Lung (tissue), 12 donors: ENCODE measurements around the gene NOVA2. TPM values are rescaled to one million over a fixed set of nuclear protein-coding genes. Genes with fewer than 3 reads are reported as not detected.

ENCODE experiments used
- ATAC-seq: fragments of 200-7000 bp; cut with Tn5 transposase; one replicate; pipeline ENCODE4 v1.9.1; 2020; ENCODE audit warnings: moderate number of reproducible peaks; ENCODE audit not compliant: insufficient read depth, low FRiP score
- DNase-seq, 3 donors: peaks; one replicate each; pipeline ENCODE4 v3.0.0-alpha.2; 2013 to 2017
- H3K27ac ChIP-seq, 2 donors: one replicate each; pipeline ENCODE4 v1.5.1; 2013; ENCODE audit warnings: mild to moderate bottlenecking in 2 of 2, moderate library complexity in 2 of 2, control low read depth in 1 of 2, inconsistent platforms in 1 of 2, low read depth in 1 of 2, low read length in 1 of 2
- H3K27me3 ChIP-seq, 3 donors: one replicate each; pipeline ENCODE4 v1.5.1; 2013; ENCODE audit warnings: low read length in 2 of 3; ENCODE audit not compliant: control insufficient read depth in 3 of 3, insufficient read depth in 3 of 3
- H3K36me3 ChIP-seq, 4 donors: one replicate each; pipeline ENCODE4 v1.5.1; 2013; ENCODE audit warnings: low read length in 4 of 4, mild to moderate bottlenecking in 1 of 4, moderate library complexity in 1 of 4; ENCODE audit not compliant: control insufficient read depth in 4 of 4, insufficient read depth in 4 of 4
- H3K4me1 ChIP-seq, 5 donors: one replicate each; pipeline ENCODE4 v1.5.1; 2013; ENCODE audit warnings: low read length in 5 of 5, mild to moderate bottlenecking in 2 of 5, moderate library complexity in 1 of 5; ENCODE audit not compliant: control insufficient read depth in 5 of 5, insufficient read depth in 5 of 5
- H3K4me3 ChIP-seq: one replicate; pipeline ENCODE4 v1.5.1; 2013; ENCODE audit warnings: mild to moderate bottlenecking, control low read depth, moderate library complexity
- H3K9ac ChIP-seq, 2 donors: one replicate each; pipeline ENCODE4 v1.5.1; 2013; ENCODE audit warnings: low read length in 2 of 2, control low read depth in 1 of 2; ENCODE audit not compliant: insufficient read depth in 1 of 2
- H3K9me3 ChIP-seq, 4 donors: one replicate each; pipeline ENCODE4 v1.5.1; 2013; ENCODE audit warnings: low read length in 3 of 4, mild to moderate bottlenecking in 1 of 4, moderate library complexity in 1 of 4; ENCODE audit not compliant: control insufficient read depth in 4 of 4, insufficient read depth in 3 of 4
- WGBS, 2 donors: extraction: QIAGEN DNeasy Blood & Tissue Kit; methylation state at CpG; one replicate each; pipeline ENCODE4 v1.1.7; 2013; 5-methylcytosine and 5-hydroxymethylcytosine counted together
- polyA plus RNA-seq, 2 donors: library from polyadenylated mRNA; stranded (reverse); fragments of 200-250 nt; gene quantifications; one replicate each; pipeline ENCODE4 v1.2.1, GENCODE V29; 2013
- total RNA-seq, 2 donors: library from RNA; depleted of rRNA in 1 of 2; stranded (reverse); fragments of >200 nt in 1 of 2; gene quantifications; one replicate each; pipeline ENCODE4 v1.2.1, GENCODE V29; 2014 to 2021
- TF ChIP-seq, protein P1 (sequence below): IDR thresholded peaks from 2 replicates; pipeline ENCODE4 v1.5.1; 2012; ENCODE audit warnings: mild to moderate bottlenecking; ENCODE audit errors: control extremely low read depth, extremely low read depth
- donor health status: control.
- donor health status: control.
- donor health status: Bipolar disorder and iron deficiency.
- donor health status: healthy.
- donor health status: DM: yes; HTN: yes; CAD: no.

The NOVA2 gene
- total and polyA plus RNA-seq, 4 donors = 2.3 to 11.6 (median 4.8) TPM

DNA sequence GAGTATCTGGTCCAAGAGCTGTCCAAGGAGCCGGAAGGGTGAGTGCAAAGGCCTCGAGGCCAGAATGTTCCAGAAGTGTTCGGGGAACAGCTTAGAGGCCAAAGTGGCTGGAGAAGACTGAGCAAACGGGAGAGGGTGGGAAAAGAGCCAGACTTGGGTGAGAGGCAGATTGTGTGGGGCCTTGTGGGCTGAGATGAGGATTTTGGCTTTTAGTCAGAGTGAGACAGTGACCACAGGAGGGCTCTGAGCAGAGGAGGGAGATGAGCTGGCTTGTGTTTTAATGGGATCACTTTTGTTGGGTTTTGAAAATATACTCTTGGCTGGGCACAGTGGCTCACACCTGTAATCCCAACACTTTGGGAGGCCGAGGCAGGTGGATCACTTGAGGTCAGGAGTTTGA, 64.7 kb downstream of the NOVA2 start:
- Histone ChIP-seq H3K27ac (no peak overlapping the region), H3K9ac (no peak overlapping the region), H3K4me3 (no peak overlapping the region), H3K9me3 (no peaks in the 10 kb centered on the region), H3K27me3 (no peaks in the 10 kb centered on the region), H3K36me3 (no peaks in the 10 kb centered on the region), H3K4me1 (no peaks in the 10 kb centered on the region)
- 72 to 86% methylated on average over 5 of the region's 5 CpGs for WGBS, 2 donors
- TF ChIP-seq, protein P1, sequence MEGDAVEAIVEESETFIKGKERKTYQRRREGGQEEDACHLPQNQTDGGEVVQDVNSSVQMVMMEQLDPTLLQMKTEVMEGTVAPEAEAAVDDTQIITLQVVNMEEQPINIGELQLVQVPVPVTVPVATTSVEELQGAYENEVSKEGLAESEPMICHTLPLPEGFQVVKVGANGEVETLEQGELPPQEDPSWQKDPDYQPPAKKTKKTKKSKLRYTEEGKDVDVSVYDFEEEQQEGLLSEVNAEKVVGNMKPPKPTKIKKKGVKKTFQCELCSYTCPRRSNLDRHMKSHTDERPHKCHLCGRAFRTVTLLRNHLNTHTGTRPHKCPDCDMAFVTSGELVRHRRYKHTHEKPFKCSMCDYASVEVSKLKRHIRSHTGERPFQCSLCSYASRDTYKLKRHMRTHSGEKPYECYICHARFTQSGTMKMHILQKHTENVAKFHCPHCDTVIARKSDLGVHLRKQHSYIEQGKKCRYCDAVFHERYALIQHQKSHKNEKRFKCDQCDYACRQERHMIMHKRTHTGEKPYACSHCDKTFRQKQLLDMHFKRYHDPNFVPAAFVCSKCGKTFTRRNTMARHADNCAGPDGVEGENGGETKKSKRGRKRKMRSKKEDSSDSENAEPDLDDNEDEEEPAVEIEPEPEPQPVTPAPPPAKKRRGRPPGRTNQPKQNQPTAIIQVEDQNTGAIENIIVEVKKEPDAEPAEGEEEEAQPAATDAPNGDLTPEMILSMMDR = no peak
- DNase-seq = no peak
- no peak for ATAC-seq

DNA sequence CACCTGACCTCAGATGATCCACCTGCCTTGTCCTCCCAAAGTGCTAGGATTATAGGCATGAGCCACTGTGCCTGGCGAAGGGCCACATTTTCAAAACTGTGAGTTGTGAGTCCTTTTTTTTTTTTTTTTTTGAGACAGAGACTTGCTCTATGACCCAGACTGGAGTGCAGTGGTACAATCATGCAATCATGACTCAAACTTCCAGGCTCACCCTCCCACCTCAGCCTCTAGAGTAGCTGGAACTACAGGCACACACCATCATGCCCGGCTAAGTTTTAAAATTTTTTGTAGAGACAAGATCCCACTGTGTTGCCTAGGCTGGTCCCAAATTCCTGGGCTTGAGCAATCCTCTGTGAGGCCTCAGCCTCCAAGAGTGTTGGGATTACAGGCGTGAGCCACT, 67.4 kb downstream of the NOVA2 start:
- TF ChIP-seq, protein P1 = no peak
- Histone ChIP-seq H3K27ac (no peak overlapping the region), H3K4me1 (peaks cover 0 to 7% (median 3%) of the 10 kb centered on the region in 5 donors), H3K9me3 (no peaks in the 10 kb centered on the region), H3K9ac (no peak overlapping the region), H3K4me3 (no peak overlapping the region), H3K36me3 (no peaks in the 10 kb centered on the region), H3K27me3 (no peaks in the 10 kb centered on the region)
- no peak for ATAC-seq
- WGBS, 2 donors = 86 to 90% methylated on average over 3 of the region's 3 CpGs
- no peak for DNase-seq

DNA sequence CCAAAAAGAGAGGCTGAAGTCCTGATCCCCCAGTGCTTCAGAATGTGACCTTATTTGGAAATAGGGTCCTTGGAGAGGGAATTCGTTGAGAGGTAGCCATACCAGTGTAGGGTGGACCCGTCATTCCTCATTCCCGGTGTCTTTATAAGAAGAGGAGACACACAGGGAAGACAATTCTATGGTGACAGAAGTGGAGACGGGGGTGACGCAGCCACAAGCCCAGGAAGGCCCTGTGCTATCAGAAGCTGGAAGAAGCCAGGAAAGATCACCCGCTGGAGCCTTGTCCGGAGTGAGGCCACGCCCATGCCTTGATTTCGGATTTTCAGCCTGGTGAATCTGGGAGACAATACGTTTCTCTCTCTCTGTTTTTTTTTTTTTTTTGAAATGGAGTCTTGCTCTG, 68.7 kb downstream of the NOVA2 start:
- no peak overlapping the region for H3K4me3 ChIP-seq
- H3K27ac ChIP-seq = no peak overlapping the region
- H3K9ac ChIP-seq = no peak overlapping the region
- TF ChIP-seq, protein P1 = no peak
- no peaks in the 10 kb centered on the region for H3K27me3 ChIP-seq
- H3K4me1 ChIP-seq = peaks cover 0 to 14% (median 6%) of the 10 kb centered on the region in 5 donors
- H3K36me3 ChIP-seq = peaks cover 0 to 1% (median 0%) of the 10 kb centered on the region in 4 donors
- no peak for DNase-seq
- no peak for ATAC-seq
- WGBS, 2 donors = 86 to 87% methylated on average over 10 of the region's 10 CpGs
- H3K9me3 ChIP-seq = no peaks in the 10 kb centered on the region
